ENCODE data around the gene OSTF1.

DNA sequence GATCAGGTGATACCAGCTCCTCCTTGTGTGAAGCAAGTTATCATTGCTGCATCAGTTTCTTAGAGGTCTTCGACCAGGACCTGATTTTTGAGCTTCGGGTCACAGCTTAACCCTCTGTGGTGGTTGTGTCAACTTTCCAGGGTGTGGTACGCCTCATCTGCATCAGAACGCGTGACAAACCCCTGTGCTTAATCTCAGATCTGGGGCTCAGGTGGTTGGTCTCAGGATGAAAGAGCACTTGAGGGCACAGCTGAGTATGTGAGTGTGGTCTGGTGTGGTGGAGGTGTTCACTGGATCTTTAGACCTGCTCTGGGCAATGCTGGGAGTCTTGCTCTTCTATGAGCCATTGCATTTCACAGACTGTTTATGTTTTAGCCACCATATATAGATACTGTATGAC is 64.1 kb downstream of the OSTF1 start:
- TF ChIP-seq, protein P1, sequence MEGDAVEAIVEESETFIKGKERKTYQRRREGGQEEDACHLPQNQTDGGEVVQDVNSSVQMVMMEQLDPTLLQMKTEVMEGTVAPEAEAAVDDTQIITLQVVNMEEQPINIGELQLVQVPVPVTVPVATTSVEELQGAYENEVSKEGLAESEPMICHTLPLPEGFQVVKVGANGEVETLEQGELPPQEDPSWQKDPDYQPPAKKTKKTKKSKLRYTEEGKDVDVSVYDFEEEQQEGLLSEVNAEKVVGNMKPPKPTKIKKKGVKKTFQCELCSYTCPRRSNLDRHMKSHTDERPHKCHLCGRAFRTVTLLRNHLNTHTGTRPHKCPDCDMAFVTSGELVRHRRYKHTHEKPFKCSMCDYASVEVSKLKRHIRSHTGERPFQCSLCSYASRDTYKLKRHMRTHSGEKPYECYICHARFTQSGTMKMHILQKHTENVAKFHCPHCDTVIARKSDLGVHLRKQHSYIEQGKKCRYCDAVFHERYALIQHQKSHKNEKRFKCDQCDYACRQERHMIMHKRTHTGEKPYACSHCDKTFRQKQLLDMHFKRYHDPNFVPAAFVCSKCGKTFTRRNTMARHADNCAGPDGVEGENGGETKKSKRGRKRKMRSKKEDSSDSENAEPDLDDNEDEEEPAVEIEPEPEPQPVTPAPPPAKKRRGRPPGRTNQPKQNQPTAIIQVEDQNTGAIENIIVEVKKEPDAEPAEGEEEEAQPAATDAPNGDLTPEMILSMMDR (IDR thresholded peaks at IDR 0.05; ENCODE audit: low read depth, low read length) = no peak
- no peak for TF ChIP-seq POLR2A (IDR thresholded peaks at IDR 0.05; ENCODE audit: extremely low read depth, insufficient read length)

All from NB4 (cell line).